Fibroblast of the aortic adventitia (primary cell): ENCODE measurements around the gene RAB17. TPM values are rescaled to one million over a fixed set of nuclear protein-coding genes. Genes with fewer than 3 reads are reported as not detected.

Source experiments
- DNase-seq: peaks from one replicate; pipeline ENCODE4 v3.0.0-alpha.2; 2010; ENCODE audit warnings: low read depth
- H3K4me3 ChIP-seq: 2 replicates; pipeline ENCODE4 v1.5.1; 2011; ENCODE audit warnings: low read depth, mild to moderate bottlenecking, control low read depth, low read length, moderate library complexity
- CTCF ChIP-seq: IDR thresholded peaks from 2 replicates; pipeline ENCODE4 v1.5.1; 2011; ENCODE audit warnings: mild to moderate bottlenecking, low read length, control low read depth, inconsistent platforms; ENCODE audit not compliant: insufficient read depth
- total RNA-seq: library from RNA; depleted of rRNA; stranded (reverse); fragments of >200 nt; gene quantifications from 2 replicates; pipeline ENCODE4 v1.2.3, GENCODE V29; 2012; ENCODE audit warnings: low replicate concordance

Gene RAB17
- total RNA-seq, 1 donor = 0.54 TPM

GRCh38 chr2:237581751-237582746 lies 8.5 kb downstream of the RAB17 start:
- peak; percentile 44 for TF ChIP-seq CTCF
- peak overlapping the region; percentile 17 for H3K4me3 ChIP-seq
- DNase-seq = peak; percentile 67

- DNase-seq = no peak
- H3K4me3 ChIP-seq = no peak overlapping the region
- no peak for TF ChIP-seq CTCF
Observed at GRCh38 chr2:237581326-237581725, 9.2 kb downstream of the RAB17 start.

GRCh38 chr2:237577956-237578870 lies 12.3 kb downstream of the RAB17 start:
- H3K4me3 ChIP-seq = no peak overlapping the region
- DNase-seq = no peak
- no peak for TF ChIP-seq CTCF

GRCh38 chr2:237577458-237577857 lies 13.1 kb downstream of the RAB17 start:
- DNase-seq = no peak
- H3K4me3 ChIP-seq = no peak overlapping the region
- no peak for TF ChIP-seq CTCF

GRCh38 chr2:237576974-237577373 lies 13.6 kb downstream of the RAB17 start:
- no peak for DNase-seq
- no peak overlapping the region for H3K4me3 ChIP-seq
- no peak for TF ChIP-seq CTCF
